Activated naive CD8-positive, alpha-beta T cell treated with anti-CD3 and anti-CD28 coated beads, Interleukin-2, amount 10 ng/mL, durations not matched to agents 7 days and 5 days (primary cell): ENCODE results near the gene MTCL3.
A peak's percentile ranks its signal among the peaks of the same experiment; 100 is the strongest.

ENCODE experiments used
- ATAC-seq: fragments of 150-1000 bp; cut with Tn5 transposase; one replicate; pipeline ENCODE4 v1.10.0; 2021; ENCODE audit warnings: low read depth, moderate library complexity
- POLR2A ChIA-PET: fragments of 350-600 bp; sonication (Branson Sonifier 250); formaldehyde crosslinking; loops from one replicate; lab custom pipeline; 2021; ENCODE audit warnings: antibody characterized with exemption; lab: Charles Lee
- DNase-seq: peaks from one replicate; pipeline ENCODE4 v3.0.0; 2021
- H3K27ac Mint-ChIP-seq: one replicate; pipeline ENCODE4 v1.8.0; 2022; ENCODE audit warnings: mild to moderate bottlenecking, mixed read lengths
- H3K27me3 Mint-ChIP-seq: one replicate; pipeline ENCODE4 v1.8.0; 2022; ENCODE audit warnings: mild to moderate bottlenecking, moderate library complexity, mixed read lengths
- H3K36me3 Mint-ChIP-seq: one replicate; pipeline ENCODE4 v1.8.0; 2021; ENCODE audit warnings: mild to moderate bottlenecking, mixed read lengths
- H3K4me1 Mint-ChIP-seq: one replicate; pipeline ENCODE4 v1.8.0; 2021; ENCODE audit warnings: mixed read lengths
- H3K4me3 Mint-ChIP-seq: one replicate; pipeline ENCODE4 v1.8.0; 2022; ENCODE audit warnings: mild to moderate bottlenecking, moderate library complexity, mixed read lengths
- H3K9me3 Mint-ChIP-seq: one replicate; pipeline ENCODE4 v1.8.0; 2021; ENCODE audit warnings: mixed read lengths

MTCL3 gene

GRCh38 chr6:127475823-127476176, 43.3 kb downstream of the MTCL3 start:
- H3K36me3 Mint-ChIP-seq, result peaks cover 31% of the 10 kb centered on the region
- DNase-seq (no peak), ATAC-seq (no peak)
- POLR2A ChIA-PET, result no interaction called here
- peak overlapping the region; percentile 36 for H3K4me3 Mint-ChIP-seq
- no peaks in the 10 kb centered on the region for H3K4me1 Mint-ChIP-seq
- H3K9me3 Mint-ChIP-seq, result peaks cover 1% of the 10 kb centered on the region
- H3K27me3 Mint-ChIP-seq, result no peaks in the 10 kb centered on the region
- H3K27ac Mint-ChIP-seq, result no peak overlapping the region

GRCh38 chr6:127475135-127475822, 43.9 kb downstream of the MTCL3 start:
- POLR2A ChIA-PET, result no interaction called here
- Mint-ChIP-seq H3K9me3 (peaks cover 1% of the 10 kb centered on the region), H3K27ac (no peak overlapping the region), H3K4me1 (no peaks in the 10 kb centered on the region), H3K4me3 (no peak overlapping the region), H3K27me3 (no peaks in the 10 kb centered on the region), H3K36me3 (peaks cover 27% of the 10 kb centered on the region)
- DNase-seq, result no peak
- no peak for ATAC-seq

GRCh38 chr6:127471379-127472255, 47.5 kb downstream of the MTCL3 start:
- peaks cover 1% of the 10 kb centered on the region for H3K9me3 Mint-ChIP-seq
- no peaks in the 10 kb centered on the region for H3K4me1 Mint-ChIP-seq
- H3K27ac Mint-ChIP-seq, result no peak overlapping the region
- POLR2A ChIA-PET, result no interaction called here
- no peak for DNase-seq
- H3K36me3 Mint-ChIP-seq, result peaks cover 12% of the 10 kb centered on the region
- H3K27me3 Mint-ChIP-seq, result no peaks in the 10 kb centered on the region
- no peak for ATAC-seq
- no peak overlapping the region for H3K4me3 Mint-ChIP-seq

GRCh38 chr6:127468936-127469335, 50.2 kb downstream of the MTCL3 start:
- H3K4me1 Mint-ChIP-seq, result no peaks in the 10 kb centered on the region
- ATAC-seq (no peak), DNase-seq (no peak)
- no peaks in the 10 kb centered on the region for H3K27me3 Mint-ChIP-seq
- H3K4me3 Mint-ChIP-seq, result no peak overlapping the region
- no peaks in the 10 kb centered on the region for H3K9me3 Mint-ChIP-seq
- POLR2A ChIA-PET, result interaction anchor here (1.0 kb wide), 1 partner anchor 47 kb away, joined by 3 read pairs; no protein-coding TSS in a partner anchor
- H3K27ac Mint-ChIP-seq, result no peak overlapping the region
- H3K36me3 Mint-ChIP-seq, result no peaks in the 10 kb centered on the region

GRCh38 chr6:127466416-127466815, 52.7 kb downstream of the MTCL3 start:
- Mint-ChIP-seq H3K36me3 (no peaks in the 10 kb centered on the region), H3K9me3 (no peaks in the 10 kb centered on the region), H3K4me3 (no peak overlapping the region), H3K27me3 (no peaks in the 10 kb centered on the region), H3K4me1 (peaks cover under 1% of the 10 kb centered on the region), H3K27ac (no peak overlapping the region)
- POLR2A ChIA-PET, result no interaction called here
- no peak for DNase-seq
- ATAC-seq, result no peak

GRCh38 chr6:127464881-127465459, 54.2 kb downstream of the MTCL3 start:
- Mint-ChIP-seq H3K4me3 (no peak overlapping the region), H3K9me3 (no peaks in the 10 kb centered on the region), H3K4me1 (peaks cover 12% of the 10 kb centered on the region), H3K36me3 (no peaks in the 10 kb centered on the region), H3K27ac (no peak overlapping the region), H3K27me3 (peaks cover 2% of the 10 kb centered on the region)
- peak; percentile 72 for ATAC-seq
- POLR2A ChIA-PET, result no interaction called here
- DNase-seq, result peak; percentile 48

GRCh38 chr6:127464161-127464880, 54.8 kb downstream of the MTCL3 start:
- POLR2A ChIA-PET, result no interaction called here
- no peak overlapping the region for H3K27ac Mint-ChIP-seq
- ATAC-seq (no peak), DNase-seq (no peak)
- peaks cover 12% of the 10 kb centered on the region for H3K4me1 Mint-ChIP-seq
- no peaks in the 10 kb centered on the region for H3K9me3 Mint-ChIP-seq
- H3K4me3 Mint-ChIP-seq, result no peak overlapping the region
- peaks cover 2% of the 10 kb centered on the region for H3K27me3 Mint-ChIP-seq
- no peaks in the 10 kb centered on the region for H3K36me3 Mint-ChIP-seq

GRCh38 chr6:127463056-127463455, 56.1 kb downstream of the MTCL3 start:
- POLR2A ChIA-PET, result no interaction called here
- Mint-ChIP-seq H3K4me1 (peaks cover 12% of the 10 kb centered on the region), H3K9me3 (no peaks in the 10 kb centered on the region), H3K27me3 (peaks cover 2% of the 10 kb centered on the region), H3K4me3 (no peak overlapping the region), H3K27ac (no peak overlapping the region), H3K36me3 (no peaks in the 10 kb centered on the region)
- ATAC-seq, result no peak
- no peak for DNase-seq

GRCh38 chr6:127462376-127462775, 56.8 kb downstream of the MTCL3 start:
- ATAC-seq (no peak), DNase-seq (no peak)
- Mint-ChIP-seq H3K4me3 (no peak overlapping the region), H3K27me3 (peaks cover 5% of the 10 kb centered on the region), H3K36me3 (no peaks in the 10 kb centered on the region), H3K9me3 (no peaks in the 10 kb centered on the region), H3K27ac (no peak overlapping the region), H3K4me1 (peaks cover 12% of the 10 kb centered on the region)
- POLR2A ChIA-PET, result no interaction called here

- Mint-ChIP-seq H3K36me3 (no peaks in the 10 kb centered on the region), H3K4me1 (peaks cover 12% of the 10 kb centered on the region), H3K4me3 (no peak overlapping the region), H3K27me3 (peaks cover 12% of the 10 kb centered on the region), H3K27ac (no peak overlapping the region), H3K9me3 (no peaks in the 10 kb centered on the region)
- DNase-seq (no peak), ATAC-seq (peak; percentile 47)
- POLR2A ChIA-PET, result no interaction called here
Measured at GRCh38 chr6:127460465-127460864, 58.7 kb downstream of the MTCL3 start.

GRCh38 chr6:127459231-127459641, 59.9 kb downstream of the MTCL3 start, which contains the start of gene KIAA0408:
TSS of gene KIAA0408 (minus strand) at chr6:127459389. CDS start at chr6:127453981, 5,408 bp downstream.
- peaks cover 12% of the 10 kb centered on the region for H3K4me1 Mint-ChIP-seq
- H3K4me3 Mint-ChIP-seq, result no peak within 1 kb of the TSS
- H3K27ac Mint-ChIP-seq, result no peak within 1 kb of the TSS
- DNase-seq (no peak), ATAC-seq (no peak)
- H3K9me3 Mint-ChIP-seq, result no peaks in the 10 kb centered on the region
- no peaks in the 10 kb centered on the region for H3K36me3 Mint-ChIP-seq
- H3K27me3 Mint-ChIP-seq, result peaks cover 12% of the 10 kb centered on the region
- POLR2A ChIA-PET, result no interaction called here

GRCh38 chr6:127458817-127459216, 60.3 kb downstream of the MTCL3 start:
- H3K36me3 Mint-ChIP-seq, result no peaks in the 10 kb centered on the region
- POLR2A ChIA-PET, result no interaction called here
- ATAC-seq, result no peak
- H3K27ac Mint-ChIP-seq, result no peak overlapping the region
- peaks cover 12% of the 10 kb centered on the region for H3K27me3 Mint-ChIP-seq
- no peak for DNase-seq
- H3K4me1 Mint-ChIP-seq, result peaks cover 12% of the 10 kb centered on the region
- H3K9me3 Mint-ChIP-seq, result no peaks in the 10 kb centered on the region
- no peak overlapping the region for H3K4me3 Mint-ChIP-seq

- DNase-seq, result no peak
- ATAC-seq, result no peak
- H3K4me1 Mint-ChIP-seq, result peaks cover 12% of the 10 kb centered on the region
- no peaks in the 10 kb centered on the region for H3K9me3 Mint-ChIP-seq
- H3K27ac Mint-ChIP-seq, result no peak overlapping the region
- POLR2A ChIA-PET, result no interaction called here
- peaks cover 12% of the 10 kb centered on the region for H3K27me3 Mint-ChIP-seq
- no peaks in the 10 kb centered on the region for H3K36me3 Mint-ChIP-seq
- no peak overlapping the region for H3K4me3 Mint-ChIP-seq
Measured at GRCh38 chr6:127458222-127458621, 60.9 kb downstream of the MTCL3 start.
